Esophagus squamous epithelium (tissue), 4 donors: ENCODE data around the gene ESPL1.

Source experiments
- POLR2A ChIP-seq, 4 donors: fragments of 450-650 bp; IDR thresholded peaks; one replicate each; pipeline ENCODE4 v1.6.1; 2017; ENCODE audit warnings: antibody characterized with exemption in 4 of 4, mild to moderate bottlenecking in 4 of 4, moderate library complexity in 3 of 4
- TF ChIP-seq, protein P1 (sequence below), 6 experiments: fragments of 450-650 bp in 4 of 6; fragments of 200-600 bp in 2 of 6; sonication (generic) in 2 of 6; IDR thresholded peaks; one replicate each; pipeline ENCODE4 v1.5.1; 2016 to 2019; ENCODE audit warnings: antibody characterized with exemption in 6 of 6, mild to moderate bottlenecking in 4 of 6, moderate library complexity in 4 of 6

DNA sequence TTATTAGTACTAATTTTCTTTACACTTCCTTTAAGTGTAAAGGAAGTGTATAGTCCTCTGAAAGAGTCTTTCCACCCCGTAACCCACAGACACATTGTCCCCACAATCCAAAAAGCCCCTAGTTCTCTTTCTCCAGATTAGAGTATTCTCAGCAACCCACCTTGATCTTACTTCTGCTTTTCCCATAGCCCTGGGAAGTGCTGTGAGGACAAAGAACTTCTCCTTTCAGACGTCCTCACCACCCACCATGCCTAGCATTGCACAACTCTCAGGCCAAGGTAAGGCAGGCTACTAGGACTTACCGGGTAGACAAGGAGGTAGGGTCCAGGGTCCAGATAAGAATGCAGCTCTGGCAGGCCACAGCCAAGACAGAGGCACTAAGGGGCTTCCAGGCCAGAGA lies 45.9 kb downstream of the ESPL1 start:
- TF ChIP-seq, protein P1, sequence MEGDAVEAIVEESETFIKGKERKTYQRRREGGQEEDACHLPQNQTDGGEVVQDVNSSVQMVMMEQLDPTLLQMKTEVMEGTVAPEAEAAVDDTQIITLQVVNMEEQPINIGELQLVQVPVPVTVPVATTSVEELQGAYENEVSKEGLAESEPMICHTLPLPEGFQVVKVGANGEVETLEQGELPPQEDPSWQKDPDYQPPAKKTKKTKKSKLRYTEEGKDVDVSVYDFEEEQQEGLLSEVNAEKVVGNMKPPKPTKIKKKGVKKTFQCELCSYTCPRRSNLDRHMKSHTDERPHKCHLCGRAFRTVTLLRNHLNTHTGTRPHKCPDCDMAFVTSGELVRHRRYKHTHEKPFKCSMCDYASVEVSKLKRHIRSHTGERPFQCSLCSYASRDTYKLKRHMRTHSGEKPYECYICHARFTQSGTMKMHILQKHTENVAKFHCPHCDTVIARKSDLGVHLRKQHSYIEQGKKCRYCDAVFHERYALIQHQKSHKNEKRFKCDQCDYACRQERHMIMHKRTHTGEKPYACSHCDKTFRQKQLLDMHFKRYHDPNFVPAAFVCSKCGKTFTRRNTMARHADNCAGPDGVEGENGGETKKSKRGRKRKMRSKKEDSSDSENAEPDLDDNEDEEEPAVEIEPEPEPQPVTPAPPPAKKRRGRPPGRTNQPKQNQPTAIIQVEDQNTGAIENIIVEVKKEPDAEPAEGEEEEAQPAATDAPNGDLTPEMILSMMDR (IDR thresholded peaks at IDR 0.05): no peak
- TF ChIP-seq POLR2A (IDR thresholded peaks at IDR 0.05): no peak
